ENCODE results near the gene SCN2A. TPM values are rescaled to one million over a fixed set of nuclear protein-coding genes. Genes with fewer than 3 reads are reported as not detected.

SCN2A gene
- polyA plus RNA-seq, 1 donor (not counting 4 experiments of a cell fraction or from before 2014, with no cell fraction given), result 1.0 TPM

DNA sequence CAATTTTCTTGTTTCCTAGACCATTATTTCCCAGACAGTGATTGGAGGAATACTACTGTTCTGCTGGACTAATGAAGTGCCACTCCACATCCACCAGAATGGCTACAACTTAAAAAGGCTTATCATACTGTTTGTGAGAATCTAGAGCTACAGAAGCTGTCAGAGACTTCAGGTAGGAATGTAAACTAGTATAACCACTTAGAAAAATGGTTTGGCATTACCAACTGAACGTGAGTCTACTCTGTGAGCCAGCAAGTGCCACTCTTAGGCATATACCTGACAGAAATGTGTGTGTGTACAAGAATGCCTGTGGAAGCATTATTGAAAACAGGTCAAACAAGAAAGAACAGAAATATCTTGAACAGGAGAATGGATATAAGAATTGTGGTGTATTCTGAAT, 31.1 kb upstream of the SCN2A start:
- Histone ChIP-seq H2AFZ (ENCODE audit: control insufficient read depth, low read length) (no peak overlapping the region), H3K4me3 (ENCODE audit: control insufficient read depth in 2 of 3, extremely low read depth in 1 of 3, insufficient read depth in 2 of 3, low read depth in 1 of 3, low read length in 3 of 3) (no peak overlapping the region), H3K9me3 (ENCODE audit: control insufficient read depth, low read depth, low read length) (no peaks in the 10 kb centered on the region), H3K27ac (ENCODE audit: control insufficient read depth, insufficient read depth, low read length) (no peak overlapping the region), H3K36me3 (ENCODE audit: control insufficient read depth in 2 of 2, extremely low read depth in 1 of 2, insufficient read depth in 2 of 2, low read length in 2 of 2) (no peaks in the 10 kb centered on the region), H3K4me2 (ENCODE audit: control insufficient read depth, extremely low read depth, insufficient read depth, low read depth, low read length) (no peak overlapping the region), H3K27me3 (ENCODE audit: control insufficient read depth, extremely low read depth, insufficient read depth, low read length) (no peaks in the 10 kb centered on the region), H3K9ac (ENCODE audit: control insufficient read depth, extremely low read depth, insufficient read depth, low read length) (no peak overlapping the region), H4K20me1 (ENCODE audit: control insufficient read depth, extremely low read depth, insufficient read depth, low read length) (no peaks in the 10 kb centered on the region), H3K79me2 (ENCODE audit: control insufficient read depth, insufficient read depth, low read length) (no peaks in the 10 kb centered on the region), H3K4me1 (ENCODE audit: control insufficient read depth, extremely low read depth, insufficient read depth, low read length) (no peaks in the 10 kb centered on the region), H3K9me1 (ENCODE audit: control insufficient read depth, extremely low read depth, insufficient read depth, low read length) (no peaks in the 10 kb centered on the region)
- DNase-seq (ENCODE audit: low read depth, low spot score) (no peak), FAIRE-seq (no peak)
- dilution Hi-C loops (cut with MboI; ENCODE audit: extremely low pct_ligation_motif_present, low sequenced_read_pairs), result no loop called here
- TF ChIP-seq, protein P1, sequence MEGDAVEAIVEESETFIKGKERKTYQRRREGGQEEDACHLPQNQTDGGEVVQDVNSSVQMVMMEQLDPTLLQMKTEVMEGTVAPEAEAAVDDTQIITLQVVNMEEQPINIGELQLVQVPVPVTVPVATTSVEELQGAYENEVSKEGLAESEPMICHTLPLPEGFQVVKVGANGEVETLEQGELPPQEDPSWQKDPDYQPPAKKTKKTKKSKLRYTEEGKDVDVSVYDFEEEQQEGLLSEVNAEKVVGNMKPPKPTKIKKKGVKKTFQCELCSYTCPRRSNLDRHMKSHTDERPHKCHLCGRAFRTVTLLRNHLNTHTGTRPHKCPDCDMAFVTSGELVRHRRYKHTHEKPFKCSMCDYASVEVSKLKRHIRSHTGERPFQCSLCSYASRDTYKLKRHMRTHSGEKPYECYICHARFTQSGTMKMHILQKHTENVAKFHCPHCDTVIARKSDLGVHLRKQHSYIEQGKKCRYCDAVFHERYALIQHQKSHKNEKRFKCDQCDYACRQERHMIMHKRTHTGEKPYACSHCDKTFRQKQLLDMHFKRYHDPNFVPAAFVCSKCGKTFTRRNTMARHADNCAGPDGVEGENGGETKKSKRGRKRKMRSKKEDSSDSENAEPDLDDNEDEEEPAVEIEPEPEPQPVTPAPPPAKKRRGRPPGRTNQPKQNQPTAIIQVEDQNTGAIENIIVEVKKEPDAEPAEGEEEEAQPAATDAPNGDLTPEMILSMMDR (optimal IDR thresholded peaks at IDR 0.05 in 1 of 3, IDR thresholded peaks at IDR 0.05 in 1 of 3, conservative IDR thresholded peaks at IDR 0.05 in 1 of 3; ENCODE audit: extremely low read depth in 1 of 3, insufficient read depth in 2 of 3, low read length in 3 of 3), result no peak
- no peak for TF ChIP-seq EZH2 (IDR thresholded peaks at IDR 0.05; ENCODE audit: low read length)

DNA sequence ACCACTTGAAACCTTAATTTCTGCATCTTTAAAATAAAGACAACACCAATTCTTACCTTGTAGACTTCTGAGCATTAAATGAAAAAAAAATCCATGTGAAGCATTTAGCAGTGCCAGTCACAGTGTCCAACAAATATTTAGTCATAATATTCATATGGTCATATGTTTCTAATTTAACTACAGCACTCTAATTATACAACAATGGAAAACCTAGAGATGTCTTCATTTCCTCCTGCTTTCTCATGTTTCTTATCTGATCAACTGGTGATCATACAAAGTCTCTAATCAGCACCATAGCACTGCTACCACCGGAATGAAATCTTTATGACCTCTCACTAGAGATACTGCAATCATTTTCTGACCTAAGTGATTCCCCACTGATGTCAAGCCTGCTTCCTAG, 25.1 kb upstream of the SCN2A start:
- FAIRE-seq, result no peak
- H3K27ac ChIP-seq (ENCODE audit: control insufficient read depth, insufficient read depth, low read length), result no peak overlapping the region
- dilution Hi-C loops (cut with MboI; ENCODE audit: extremely low pct_ligation_motif_present, low sequenced_read_pairs), result no loop called here

More for the DNA sequence above, 25.1 kb upstream of the SCN2A start:
- no peak overlapping the region for H2AFZ ChIP-seq (ENCODE audit: control insufficient read depth, low read length)
- H3K36me3 ChIP-seq (ENCODE audit: control insufficient read depth in 2 of 2, extremely low read depth in 1 of 2, insufficient read depth in 2 of 2, low read length in 2 of 2), result no peaks in the 10 kb centered on the region
- TF ChIP-seq, protein P1 (optimal IDR thresholded peaks at IDR 0.05 in 1 of 3, IDR thresholded peaks at IDR 0.05 in 1 of 3, conservative IDR thresholded peaks at IDR 0.05 in 1 of 3; ENCODE audit: extremely low read depth in 1 of 3, insufficient read depth in 2 of 3, low read length in 3 of 3), result no peak
- no peak for TF ChIP-seq EZH2 (IDR thresholded peaks at IDR 0.05; ENCODE audit: low read length)
- no peaks in the 10 kb centered on the region for H4K20me1 ChIP-seq (ENCODE audit: control insufficient read depth, extremely low read depth, insufficient read depth, low read length)
- no peaks in the 10 kb centered on the region for H3K79me2 ChIP-seq (ENCODE audit: control insufficient read depth, insufficient read depth, low read length)
- no peaks in the 10 kb centered on the region for H3K27me3 ChIP-seq (ENCODE audit: control insufficient read depth, extremely low read depth, insufficient read depth, low read length)
- H3K9me1 ChIP-seq (ENCODE audit: control insufficient read depth, extremely low read depth, insufficient read depth, low read length), result no peaks in the 10 kb centered on the region
- no peak overlapping the region for H3K9ac ChIP-seq (ENCODE audit: control insufficient read depth, extremely low read depth, insufficient read depth, low read length)
- no peak overlapping the region for H3K4me2 ChIP-seq (ENCODE audit: control insufficient read depth, extremely low read depth, insufficient read depth, low read depth, low read length)
- no peak overlapping the region for H3K4me3 ChIP-seq (ENCODE audit: control insufficient read depth in 2 of 3, extremely low read depth in 1 of 3, insufficient read depth in 2 of 3, low read depth in 1 of 3, low read length in 3 of 3)
- DNase-seq (ENCODE audit: low read depth, low spot score), result no peak
- no peaks in the 10 kb centered on the region for H3K4me1 ChIP-seq (ENCODE audit: control insufficient read depth, extremely low read depth, insufficient read depth, low read length)
- no peaks in the 10 kb centered on the region for H3K9me3 ChIP-seq (ENCODE audit: control insufficient read depth, low read depth, low read length)

Data from keratinocyte (primary cell).